Lung (tissue), 12 donors: ENCODE results near the gene ARHGAP18. TPM values are rescaled to one million over a fixed set of nuclear protein-coding genes. Genes with fewer than 3 reads are reported as not detected.

Source experiments
- ATAC-seq: fragments of 200-7000 bp; cut with Tn5 transposase; one replicate; pipeline ENCODE4 v1.9.1; 2020; ENCODE audit warnings: moderate number of reproducible peaks; ENCODE audit not compliant: insufficient read depth, low FRiP score
- DNase-seq, 3 donors: peaks; one replicate each; pipeline ENCODE4 v3.0.0-alpha.2; 2013 to 2017
- H3K27ac ChIP-seq, 2 donors: one replicate each; pipeline ENCODE4 v1.5.1; 2013; ENCODE audit warnings: mild to moderate bottlenecking in 2 of 2, moderate library complexity in 2 of 2, control low read depth in 1 of 2, inconsistent platforms in 1 of 2, low read depth in 1 of 2, low read length in 1 of 2
- H3K27me3 ChIP-seq, 3 donors: one replicate each; pipeline ENCODE4 v1.5.1; 2013; ENCODE audit warnings: low read length in 2 of 3; ENCODE audit not compliant: control insufficient read depth in 3 of 3, insufficient read depth in 3 of 3
- H3K36me3 ChIP-seq, 4 donors: one replicate each; pipeline ENCODE4 v1.5.1; 2013; ENCODE audit warnings: low read length in 4 of 4, mild to moderate bottlenecking in 1 of 4, moderate library complexity in 1 of 4; ENCODE audit not compliant: control insufficient read depth in 4 of 4, insufficient read depth in 4 of 4
- H3K4me1 ChIP-seq, 5 donors: one replicate each; pipeline ENCODE4 v1.5.1; 2013; ENCODE audit warnings: low read length in 5 of 5, mild to moderate bottlenecking in 2 of 5, moderate library complexity in 1 of 5; ENCODE audit not compliant: control insufficient read depth in 5 of 5, insufficient read depth in 5 of 5
- H3K4me3 ChIP-seq: one replicate; pipeline ENCODE4 v1.5.1; 2013; ENCODE audit warnings: mild to moderate bottlenecking, control low read depth, moderate library complexity
- H3K9ac ChIP-seq, 2 donors: one replicate each; pipeline ENCODE4 v1.5.1; 2013; ENCODE audit warnings: low read length in 2 of 2, control low read depth in 1 of 2; ENCODE audit not compliant: insufficient read depth in 1 of 2
- H3K9me3 ChIP-seq, 4 donors: one replicate each; pipeline ENCODE4 v1.5.1; 2013; ENCODE audit warnings: low read length in 3 of 4, mild to moderate bottlenecking in 1 of 4, moderate library complexity in 1 of 4; ENCODE audit not compliant: control insufficient read depth in 4 of 4, insufficient read depth in 3 of 4
- CTCF ChIP-seq: IDR thresholded peaks from 2 replicates; pipeline ENCODE4 v1.5.1; 2012; ENCODE audit warnings: mild to moderate bottlenecking; ENCODE audit errors: control extremely low read depth, extremely low read depth
- WGBS, 2 donors: extraction: QIAGEN DNeasy Blood & Tissue Kit; methylation state at CpG; one replicate each; pipeline ENCODE4 v1.1.7; 2013; 5-methylcytosine and 5-hydroxymethylcytosine counted together
- polyA plus RNA-seq, 2 donors: library from polyadenylated mRNA; stranded (reverse); fragments of 200-250 nt; gene quantifications; one replicate each; pipeline ENCODE4 v1.2.1, GENCODE V29; 2013
- total RNA-seq, 2 donors: library from RNA; depleted of rRNA in 1 of 2; stranded (reverse); fragments of >200 nt in 1 of 2; gene quantifications; one replicate each; pipeline ENCODE4 v1.2.1, GENCODE V29; 2014 to 2021
- donor health status: control.
- donor health status: control.
- donor health status: Bipolar disorder and iron deficiency.
- donor health status: healthy.
- donor health status: DM: yes; HTN: yes; CAD: no.

ARHGAP18 gene
- total and polyA plus RNA-seq, 4 donors: 16.4 to 70.7 (median 33.0) TPM

GRCh38 chr6:129748901-129749748, 39.1 kb upstream of the ARHGAP18 start:
- Histone ChIP-seq H3K36me3 (no peaks in the 10 kb centered on the region), H3K9ac (no peak overlapping the region), H3K9me3 (no peaks in the 10 kb centered on the region), H3K4me3 (no peak overlapping the region), H3K27ac (peak overlapping the region; percentile 60 to 77), H3K4me1 (peaks cover 0 to 10% (median 2%) of the 10 kb centered on the region in 5 donors), H3K27me3 (no peaks in the 10 kb centered on the region)
- DNase-seq (no peak), ATAC-seq (no peak)
- no peak for TF ChIP-seq CTCF
- 69 to 72% methylated on average over 7 of the region's 7 CpGs for WGBS, 2 donors

- WGBS, 2 donors: 33 to 40% methylated on average over 4 of the region's 4 CpGs
- H3K9me3 ChIP-seq: no peaks in the 10 kb centered on the region
- H3K27ac ChIP-seq: peak overlapping the region; percentile 60 to 77
- no peaks in the 10 kb centered on the region for H3K27me3 ChIP-seq
- TF ChIP-seq CTCF: no peak
- H3K9ac ChIP-seq: no peak overlapping the region
- H3K36me3 ChIP-seq: no peaks in the 10 kb centered on the region
- no peak overlapping the region for H3K4me3 ChIP-seq
- peak; percentile 43 for ATAC-seq
- peaks cover 0 to 10% (median 2%) of the 10 kb centered on the region in 5 donors for H3K4me1 ChIP-seq
- DNase-seq: peak in 1 of 3 donors; percentile 22
These were observed 38.4 kb upstream of the ARHGAP18 start for GRCh38 chr6:129748212-129748900.

- no peak for ATAC-seq
- Histone ChIP-seq H3K4me3 (no peak overlapping the region), H3K27ac (no peak overlapping the region), H3K27me3 (no peaks in the 10 kb centered on the region), H3K36me3 (no peaks in the 10 kb centered on the region), H3K9me3 (no peaks in the 10 kb centered on the region), H3K4me1 (peaks cover 0 to 10% (median 2%) of the 10 kb centered on the region in 5 donors), H3K9ac (no peak overlapping the region)
- WGBS, 2 donors: 81 to 86% methylated on average over 4 of the region's 4 CpGs
- no peak for DNase-seq
- TF ChIP-seq CTCF: no peak
These were observed 37.7 kb upstream of the ARHGAP18 start for GRCh38 chr6:129747588-129748112.
